Posterior cingulate gyrus (tissue), 11 donors: ENCODE data around the gene IMPA2.
A peak's percentile ranks its signal among the peaks of the same experiment; 100 is the strongest.

Experiments
- DNase-seq, 10 donors: peaks; one replicate each; pipeline versions ENCODE4 v3.0.0 to v3.0.0-alpha.2; 2020 to 2021; ENCODE audit warnings: mixed read lengths in 3 of 10
- intact Hi-C: fragments of 100-400 bp; cut with DNase I; formaldehyde crosslinking; loops from one replicate; pipeline ENCODE4 v1.15.1; 2023

IMPA2 gene

GRCh38 chr18:12038639-12039539 is 57.6 kb downstream of the IMPA2 start:
- intact Hi-C loops = loop anchor here (1.0 to 5.0 kb wide), 3 partner anchors 101 to 382 kb away; no protein-coding TSS in a partner anchor

GRCh38 chr18:12039540-12039930 is 58.2 kb downstream of the IMPA2 start:
- intact Hi-C loops = loop anchor here (1.0 to 5.0 kb wide), 3 partner anchors 101 to 382 kb away; no protein-coding TSS in a partner anchor
- peak in 1 of 10 donors; percentile 54 for DNase-seq

More at GRCh38 chr18:12038639-12039539, 57.6 kb downstream of the IMPA2 start:
- peak; percentile 69 to 97 (median 82) for DNase-seq

GRCh38 chr18:12041561-12041960 is 60.3 kb downstream of the IMPA2 start:
- no peak for DNase-seq
- intact Hi-C loops = no loop called here

DNA sequence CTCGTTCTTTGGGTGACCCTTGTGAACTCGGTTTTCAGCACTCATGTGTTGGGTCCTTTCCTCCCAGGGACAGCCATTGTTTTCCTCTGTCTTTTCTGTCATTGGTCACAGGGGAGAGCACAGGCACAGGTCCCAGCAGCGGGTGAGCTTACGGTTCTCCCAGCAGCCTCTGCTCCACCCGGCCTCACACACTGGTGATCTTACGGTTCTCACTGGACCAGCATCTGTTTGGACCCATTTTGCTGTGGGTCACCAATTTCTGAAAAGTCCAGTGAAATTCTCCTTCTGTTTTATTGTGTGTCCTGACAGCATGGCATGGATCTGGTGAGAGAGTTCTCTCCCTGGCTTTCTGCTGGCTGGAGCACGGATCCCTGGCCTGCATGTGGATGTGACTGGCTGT is 62.5 kb downstream of the IMPA2 start:
- peak in 2 of 10 donors; percentile 37 to 50 for DNase-seq
- intact Hi-C loops = no loop called here

GRCh38 chr18:12044591-12044990 is 63.3 kb downstream of the IMPA2 start:
- intact Hi-C loops = no loop called here
- DNase-seq = peak in 1 of 10 donors; percentile 41

DNA sequence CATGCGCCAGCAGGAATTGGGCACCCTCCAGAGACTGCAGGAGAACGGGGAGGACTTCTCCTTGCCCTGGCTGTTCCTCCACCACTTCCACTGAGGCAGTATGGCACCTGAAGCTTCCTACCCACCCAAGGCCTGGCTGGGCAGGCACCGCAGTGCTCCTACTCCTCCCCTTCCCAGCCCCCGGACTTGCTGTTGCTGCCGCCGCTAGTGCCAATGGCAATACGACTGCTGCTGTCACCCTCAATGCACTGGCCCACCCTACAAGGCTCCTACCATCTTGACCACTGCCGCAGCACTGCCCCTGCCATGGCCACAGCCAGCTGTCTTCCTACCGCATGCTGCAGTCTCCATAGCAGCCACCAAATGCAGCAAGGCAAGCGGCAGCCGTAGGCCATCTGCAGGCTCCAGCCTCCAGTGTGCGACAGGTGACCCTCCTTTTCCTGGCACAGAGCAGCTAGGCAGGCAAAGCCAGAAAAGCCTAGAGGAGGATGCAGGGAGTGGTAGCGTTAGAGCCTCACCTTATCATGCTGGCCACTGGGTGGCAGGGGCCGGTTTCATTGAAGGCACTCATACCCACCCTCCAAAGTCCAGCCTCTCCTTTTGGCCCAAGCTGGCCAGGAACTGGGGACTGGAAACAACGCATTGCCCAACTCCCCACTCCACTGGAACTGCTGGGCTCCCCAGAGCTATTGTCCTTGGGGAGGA is 64.9 kb downstream of the IMPA2 start:
- DNase-seq = peak in 1 of 10 donors; percentile 39
- intact Hi-C loops = no loop called here

- DNase-seq = peak in 1 of 10 donors; percentile 37
- intact Hi-C loops = no loop called here
These were observed 65.5 kb downstream of the IMPA2 start for GRCh38 chr18:12046751-12047335.

DNA sequence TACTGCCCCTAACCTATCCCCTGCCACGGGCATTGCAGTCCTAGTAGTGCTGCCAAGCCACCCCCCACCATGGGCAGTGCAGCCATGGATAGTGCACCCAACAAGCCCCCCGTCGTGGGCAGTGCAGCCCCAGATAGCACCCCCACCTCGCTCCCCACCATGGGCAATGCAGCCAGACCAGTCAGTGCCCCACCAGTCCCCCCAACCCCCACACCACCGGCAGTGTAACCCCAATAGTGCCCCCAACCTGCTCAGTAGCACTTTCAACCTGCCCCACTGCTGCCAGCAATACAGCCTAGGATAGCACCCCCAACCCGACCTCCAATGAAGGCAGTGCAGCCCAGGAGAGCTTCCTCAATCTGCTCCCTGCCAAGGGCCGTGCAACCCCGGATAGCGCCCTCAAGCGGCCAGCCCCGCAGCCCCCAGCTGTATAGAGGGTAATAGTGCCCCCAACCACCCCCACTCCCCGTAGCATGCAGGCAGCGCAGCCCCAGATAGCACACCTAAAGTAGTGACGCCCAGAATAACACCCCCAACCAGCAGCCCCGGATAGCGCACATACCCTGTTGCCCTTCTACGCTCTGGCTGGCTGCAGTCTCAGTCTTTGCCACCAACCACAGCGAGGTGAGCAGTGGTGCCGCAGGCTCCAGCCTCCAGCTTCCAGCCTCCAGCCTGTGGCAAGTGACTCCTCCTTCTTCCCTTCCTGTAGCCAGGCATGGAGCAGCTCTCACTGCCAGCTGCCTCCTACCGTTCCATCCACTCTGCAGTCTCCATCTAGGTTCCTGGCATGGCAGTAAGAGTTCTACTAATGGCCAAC is 66.9 kb downstream of the IMPA2 start:
- intact Hi-C loops = no loop called here
- DNase-seq = peak in 2 of 10 donors; percentile 63 to 74

- intact Hi-C loops = no loop called here
- DNase-seq = no peak
These were observed 67.5 kb downstream of the IMPA2 start for GRCh38 chr18:12048827-12049175.

DNA sequence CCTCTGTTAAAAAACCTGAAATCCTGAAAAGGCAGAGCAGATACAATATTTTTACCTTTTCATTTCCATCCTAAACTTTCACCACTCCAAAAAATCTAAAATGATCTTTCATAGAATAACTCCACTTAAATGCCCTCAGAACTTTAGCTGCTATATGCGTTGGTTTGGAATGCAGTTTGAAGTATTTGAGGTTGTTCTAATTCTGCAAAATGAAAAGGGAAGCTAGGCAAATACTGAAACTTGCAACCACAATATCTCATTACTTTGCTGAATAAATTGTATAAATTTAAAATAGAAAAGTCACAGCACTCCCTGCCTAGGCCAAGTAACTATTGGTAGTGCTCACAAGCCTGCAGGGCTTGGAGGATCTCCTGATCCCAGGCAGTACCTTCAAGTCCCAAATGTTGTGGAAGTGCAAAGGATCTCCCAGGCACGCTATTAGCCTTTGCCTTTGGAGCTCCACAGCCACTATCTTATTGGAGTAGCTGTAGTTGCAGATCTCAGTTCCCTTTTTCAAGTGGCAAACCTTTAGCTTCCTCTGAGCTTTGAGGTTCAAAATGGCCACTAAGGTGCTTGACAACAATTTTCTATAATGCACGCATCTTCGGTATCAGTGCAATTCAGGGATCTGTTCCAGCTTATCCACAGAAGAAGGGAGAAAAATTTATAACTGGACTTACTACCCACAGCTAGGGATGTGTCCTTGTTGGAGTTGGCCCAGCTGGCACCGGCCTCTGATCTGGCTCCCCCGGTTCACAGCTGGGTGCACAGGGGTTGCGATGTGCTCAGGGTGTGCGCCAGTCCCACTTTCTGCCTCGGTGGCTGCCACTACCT is 68.9 kb downstream of the IMPA2 start:
- peak in 2 of 10 donors; percentile 55 to 66 for DNase-seq
- intact Hi-C loops = no loop called here

DNA sequence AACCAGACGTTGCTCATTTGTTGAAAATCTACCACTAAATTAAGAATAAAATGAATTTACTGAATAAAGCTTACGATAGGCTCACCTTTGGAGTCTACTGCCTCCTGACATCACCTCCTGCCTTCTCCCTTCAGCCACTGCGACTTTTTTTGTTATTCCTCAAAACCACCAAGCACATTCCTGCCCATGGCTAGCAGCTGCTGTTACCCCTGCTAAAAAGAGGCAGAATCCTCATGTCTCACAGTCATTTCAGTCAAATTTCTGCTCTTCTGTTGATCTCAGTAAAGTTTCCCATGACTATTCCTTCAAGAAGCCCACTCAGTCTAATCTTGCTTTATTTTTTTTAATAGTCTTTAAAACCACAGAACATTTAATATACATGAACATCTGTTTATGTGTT is 71.6 kb downstream of the IMPA2 start:
- DNase-seq = no peak
- intact Hi-C loops = no loop called here

DNA sequence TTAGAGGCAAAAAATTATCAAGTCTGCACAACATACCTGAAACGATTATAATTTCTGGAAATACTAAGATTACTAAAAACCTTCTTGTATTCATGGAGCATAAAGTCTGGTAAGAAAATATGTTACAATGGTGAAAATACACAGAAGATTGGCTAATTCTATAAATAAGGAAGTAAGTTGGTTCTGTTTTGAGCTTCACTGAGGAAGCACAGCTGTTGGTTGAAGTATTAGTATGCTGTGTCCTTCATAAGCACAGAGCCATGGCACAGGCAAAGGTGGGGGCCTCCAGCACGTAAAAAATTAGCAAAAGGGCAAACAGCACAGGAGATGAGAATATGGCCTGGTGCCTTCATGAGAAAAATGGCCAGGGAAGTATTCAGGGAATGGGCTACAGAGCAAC is 72.0 kb downstream of the IMPA2 start:
- intact Hi-C loops = no loop called here

DNA sequence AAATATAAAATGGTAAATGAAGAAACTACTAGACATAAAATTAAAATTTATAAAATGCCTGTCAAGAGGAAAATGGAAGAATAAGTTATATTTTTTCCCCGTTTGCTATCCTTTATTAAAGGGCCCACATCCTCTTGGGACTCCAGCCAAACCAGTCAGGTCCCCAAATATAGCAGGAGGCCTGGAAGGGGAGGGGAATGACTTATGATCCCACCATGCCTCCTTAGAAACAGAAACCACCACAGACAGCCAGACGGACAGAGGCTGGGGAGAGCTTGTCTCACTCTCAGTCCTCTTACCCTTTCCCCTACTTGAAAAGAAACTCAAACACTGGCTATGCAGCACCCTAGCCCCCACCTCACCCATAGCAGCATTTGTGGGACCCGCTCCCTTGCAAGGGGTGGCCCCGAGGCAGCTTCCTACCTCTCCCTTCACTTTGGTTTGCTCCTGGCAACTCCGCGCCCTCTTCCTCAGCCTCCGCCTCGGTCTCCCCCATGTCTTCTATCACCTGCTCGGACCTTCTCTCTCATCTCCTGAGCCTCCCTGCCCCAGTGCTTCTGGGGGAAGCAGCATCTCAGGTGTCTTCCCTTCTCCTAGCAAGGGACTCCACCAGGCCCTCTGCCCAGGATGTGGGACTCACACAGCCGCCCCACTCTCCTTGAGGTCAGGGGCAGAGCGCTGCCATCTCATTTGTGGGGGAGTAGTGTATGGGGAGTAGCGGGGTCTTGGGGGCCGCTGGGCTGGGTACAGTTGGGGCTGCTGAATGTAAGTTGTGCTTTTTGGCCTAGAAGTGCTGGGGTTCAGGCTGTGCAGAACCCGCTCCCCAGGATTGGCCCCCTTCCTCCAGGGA is 75.0 kb downstream of the IMPA2 start:
- intact Hi-C loops = no loop called here
- peak in 1 of 10 donors; percentile 43 for DNase-seq

More for the DNA sequence above, 72.0 kb downstream of the IMPA2 start:
- no peak for DNase-seq

GRCh38 chr18:12056884-12057402 is 75.6 kb downstream of the IMPA2 start:
- DNase-seq = peak in 1 of 10 donors; percentile 80
- intact Hi-C loops = no loop called here

DNA sequence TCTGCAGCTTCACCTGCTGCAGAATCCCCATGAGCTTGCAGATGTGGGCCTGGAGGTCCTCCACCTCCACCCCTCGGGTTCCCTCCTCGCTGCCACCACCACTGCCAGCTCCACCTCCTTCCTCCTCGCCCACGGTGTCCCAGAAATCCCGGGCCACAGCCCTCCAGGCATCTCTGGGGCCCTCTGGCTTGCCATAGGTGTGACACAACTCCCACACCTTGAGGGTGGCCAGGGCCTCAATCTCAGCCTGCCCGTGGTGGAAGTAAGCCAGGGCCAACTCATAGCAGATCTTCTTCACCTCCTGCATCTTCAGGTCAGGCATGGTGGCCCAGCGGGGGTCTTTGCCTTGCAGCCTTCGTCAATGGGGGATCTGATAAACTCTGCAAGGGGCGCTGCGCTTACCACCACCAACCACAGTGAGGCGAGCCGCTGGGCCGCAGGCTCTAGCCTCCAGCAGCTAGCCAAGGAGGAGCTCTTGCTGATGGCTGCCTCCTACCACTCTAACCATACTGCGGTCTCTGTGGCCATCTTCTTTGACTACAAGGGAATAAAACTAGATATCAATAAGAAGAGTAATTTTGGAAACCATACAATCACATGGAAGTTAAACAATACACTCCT is 76.2 kb downstream of the IMPA2 start:
- peak in 2 of 10 donors; percentile 49 to 73 for DNase-seq
- intact Hi-C loops = no loop called here

- peak in 2 of 10 donors; percentile 48 to 63 for DNase-seq
- intact Hi-C loops = no loop called here
These were observed 78.3 kb downstream of the IMPA2 start for GRCh38 chr18:12059334-12060181.
